HL-60 (cell line): ENCODE data around the gene PINK1.

Experiments used
- DNase-seq, 2 experiments: peaks; one replicate each; pipeline ENCODE4 v3.0.0-alpha.2; 2010 to 2020; ENCODE audit warnings: low read depth in 1 of 2, low spot score in 1 of 2
- H3K27ac ChIP-seq: fragments of 250-450 bp; sonication (Bioruptor Pico); replicated peaks from 2 replicates; pipeline ENCODE4 v1.5.1; 2020; ENCODE audit warnings: mild to moderate bottlenecking, moderate library complexity
- H3K27me3 ChIP-seq: fragments of 250-450 bp; sonication (Bioruptor Pico); 2 replicates; pipeline ENCODE4 v1.5.1; 2021; ENCODE audit warnings: mild to moderate bottlenecking, moderate library complexity; ENCODE audit not compliant: insufficient read depth, poor library complexity, severe bottlenecking
- H3K4me3 ChIP-seq: replicated peaks from 2 replicates; pipeline ENCODE4 v1.5.1; 2011; ENCODE audit warnings: mild to moderate bottlenecking, control low read depth, low read length; ENCODE audit not compliant: insufficient read depth
- GABPA ChIP-seq: IDR thresholded peaks from 2 replicates; pipeline ENCODE4 v1.6.1; 2012; ENCODE audit warnings: low read depth
- POLR2AphosphoS5 ChIP-seq: IDR thresholded peaks from 2 replicates; pipeline ENCODE4 v1.6.1; 2012; ENCODE audit warnings: low read depth
- SPI1 ChIP-seq: IDR thresholded peaks from 2 replicates; pipeline ENCODE4 v1.6.1; 2012; ENCODE audit warnings: low read depth, mild to moderate bottlenecking, borderline replicate concordance
- TF ChIP-seq, protein P1 (sequence below): IDR thresholded peaks from one replicate; pipeline ENCODE4 v1.5.1; 2011; ENCODE audit warnings: low read length, control low read depth, inconsistent platforms; ENCODE audit not compliant: insufficient read depth
- TF ChIP-seq, protein P2 (sequence below): IDR thresholded peaks from 2 replicates; pipeline ENCODE4 v1.6.1; 2012; ENCODE audit warnings: low read depth; ENCODE audit not compliant: insufficient replicate concordance

PINK1 gene

DNA sequence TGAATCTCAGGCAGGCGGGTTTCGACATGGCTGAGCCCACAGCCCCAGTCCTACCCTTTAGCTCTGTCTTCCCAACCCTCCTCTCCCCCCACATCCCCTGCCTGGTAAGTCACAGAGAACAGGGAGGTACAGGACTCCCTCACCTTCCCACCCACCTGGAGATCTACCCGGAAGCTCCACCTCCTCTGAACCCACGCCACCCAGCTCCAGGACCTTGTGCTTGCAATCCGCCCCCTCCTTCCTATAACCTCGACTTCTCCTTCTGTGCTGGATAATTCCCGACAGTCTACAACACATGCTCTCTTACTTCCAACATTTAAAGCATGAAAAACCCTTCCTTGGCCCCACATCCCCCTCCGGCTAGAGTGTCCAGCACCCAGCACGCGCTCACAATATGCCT is 62.3 kb downstream of the PINK1 start:
- H3K27me3 ChIP-seq: no peaks in the 10 kb centered on the region
- no peak for DNase-seq
- TF ChIP-seq, protein P1, sequence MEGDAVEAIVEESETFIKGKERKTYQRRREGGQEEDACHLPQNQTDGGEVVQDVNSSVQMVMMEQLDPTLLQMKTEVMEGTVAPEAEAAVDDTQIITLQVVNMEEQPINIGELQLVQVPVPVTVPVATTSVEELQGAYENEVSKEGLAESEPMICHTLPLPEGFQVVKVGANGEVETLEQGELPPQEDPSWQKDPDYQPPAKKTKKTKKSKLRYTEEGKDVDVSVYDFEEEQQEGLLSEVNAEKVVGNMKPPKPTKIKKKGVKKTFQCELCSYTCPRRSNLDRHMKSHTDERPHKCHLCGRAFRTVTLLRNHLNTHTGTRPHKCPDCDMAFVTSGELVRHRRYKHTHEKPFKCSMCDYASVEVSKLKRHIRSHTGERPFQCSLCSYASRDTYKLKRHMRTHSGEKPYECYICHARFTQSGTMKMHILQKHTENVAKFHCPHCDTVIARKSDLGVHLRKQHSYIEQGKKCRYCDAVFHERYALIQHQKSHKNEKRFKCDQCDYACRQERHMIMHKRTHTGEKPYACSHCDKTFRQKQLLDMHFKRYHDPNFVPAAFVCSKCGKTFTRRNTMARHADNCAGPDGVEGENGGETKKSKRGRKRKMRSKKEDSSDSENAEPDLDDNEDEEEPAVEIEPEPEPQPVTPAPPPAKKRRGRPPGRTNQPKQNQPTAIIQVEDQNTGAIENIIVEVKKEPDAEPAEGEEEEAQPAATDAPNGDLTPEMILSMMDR: no peak
- TF ChIP-seq GABPA: no peak
- no peak for TF ChIP-seq POLR2AphosphoS5
- TF ChIP-seq, protein P2, sequence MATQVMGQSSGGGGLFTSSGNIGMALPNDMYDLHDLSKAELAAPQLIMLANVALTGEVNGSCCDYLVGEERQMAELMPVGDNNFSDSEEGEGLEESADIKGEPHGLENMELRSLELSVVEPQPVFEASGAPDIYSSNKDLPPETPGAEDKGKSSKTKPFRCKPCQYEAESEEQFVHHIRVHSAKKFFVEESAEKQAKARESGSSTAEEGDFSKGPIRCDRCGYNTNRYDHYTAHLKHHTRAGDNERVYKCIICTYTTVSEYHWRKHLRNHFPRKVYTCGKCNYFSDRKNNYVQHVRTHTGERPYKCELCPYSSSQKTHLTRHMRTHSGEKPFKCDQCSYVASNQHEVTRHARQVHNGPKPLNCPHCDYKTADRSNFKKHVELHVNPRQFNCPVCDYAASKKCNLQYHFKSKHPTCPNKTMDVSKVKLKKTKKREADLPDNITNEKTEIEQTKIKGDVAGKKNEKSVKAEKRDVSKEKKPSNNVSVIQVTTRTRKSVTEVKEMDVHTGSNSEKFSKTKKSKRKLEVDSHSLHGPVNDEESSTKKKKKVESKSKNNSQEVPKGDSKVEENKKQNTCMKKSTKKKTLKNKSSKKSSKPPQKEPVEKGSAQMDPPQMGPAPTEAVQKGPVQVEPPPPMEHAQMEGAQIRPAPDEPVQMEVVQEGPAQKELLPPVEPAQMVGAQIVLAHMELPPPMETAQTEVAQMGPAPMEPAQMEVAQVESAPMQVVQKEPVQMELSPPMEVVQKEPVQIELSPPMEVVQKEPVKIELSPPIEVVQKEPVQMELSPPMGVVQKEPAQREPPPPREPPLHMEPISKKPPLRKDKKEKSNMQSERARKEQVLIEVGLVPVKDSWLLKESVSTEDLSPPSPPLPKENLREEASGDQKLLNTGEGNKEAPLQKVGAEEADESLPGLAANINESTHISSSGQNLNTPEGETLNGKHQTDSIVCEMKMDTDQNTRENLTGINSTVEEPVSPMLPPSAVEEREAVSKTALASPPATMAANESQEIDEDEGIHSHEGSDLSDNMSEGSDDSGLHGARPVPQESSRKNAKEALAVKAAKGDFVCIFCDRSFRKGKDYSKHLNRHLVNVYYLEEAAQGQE: no peak
- no peak for TF ChIP-seq SPI1

DNA sequence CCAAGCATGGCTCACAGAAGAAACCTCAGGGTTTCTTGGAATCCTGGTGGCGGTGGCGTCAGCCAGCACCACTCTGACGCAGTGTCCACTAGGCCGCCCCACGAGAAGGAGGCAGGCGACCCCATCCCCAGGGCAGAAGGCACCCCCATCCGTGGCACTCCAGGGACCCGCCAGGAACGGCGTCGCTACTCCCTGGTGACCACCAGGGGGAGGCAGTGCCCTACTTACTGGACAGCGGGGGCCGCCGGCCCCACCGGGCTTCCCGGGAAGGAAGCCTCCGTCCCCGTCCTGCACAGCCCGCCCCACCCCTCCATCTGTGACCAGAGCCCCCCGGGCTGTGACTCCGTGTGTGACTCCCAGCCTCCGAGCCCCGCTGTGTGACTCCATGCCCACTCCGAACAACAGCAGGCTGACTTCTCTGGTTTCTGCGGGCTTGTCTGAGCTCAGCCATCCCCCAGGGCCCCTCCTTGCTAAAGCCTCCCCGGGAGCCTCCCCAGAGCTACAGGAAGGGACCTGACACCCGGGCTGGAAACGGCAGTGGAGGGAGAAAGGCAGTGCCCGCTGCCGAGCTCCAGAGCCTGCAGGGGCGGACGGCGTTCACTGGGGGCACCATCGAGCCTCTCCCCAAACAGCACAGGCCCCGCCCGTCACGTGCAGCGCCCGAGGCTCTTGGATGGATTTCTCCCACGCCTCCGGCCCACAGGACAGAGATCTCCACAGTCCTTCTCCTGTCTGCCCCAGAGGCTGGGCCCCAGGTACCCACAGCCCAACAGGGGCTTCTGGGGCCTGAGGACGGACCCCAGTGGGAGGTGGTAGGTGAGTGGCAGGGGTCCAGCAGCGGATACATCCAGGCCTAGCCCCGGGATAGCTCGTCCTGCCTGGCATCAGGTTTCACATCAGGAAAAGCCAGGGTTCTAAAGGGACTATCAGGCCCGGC is 63.4 kb downstream of the PINK1 start:
- H3K27ac ChIP-seq: peak overlapping the region; percentile 64
- H3K4me3 ChIP-seq: peak overlapping the region; percentile 58
- no peaks in the 10 kb centered on the region for H3K27me3 ChIP-seq
- TF ChIP-seq, protein P2: no peak
- TF ChIP-seq GABPA: no peak
- TF ChIP-seq POLR2AphosphoS5: no peak
- TF ChIP-seq SPI1: no peak
- TF ChIP-seq, protein P1: peak; percentile 88
- DNase-seq: peak; percentile 64 to 83

More for the DNA sequence above, 62.3 kb downstream of the PINK1 start:
- Histone ChIP-seq H3K4me3 (no peak overlapping the region), H3K27ac (no peak overlapping the region)

DNA sequence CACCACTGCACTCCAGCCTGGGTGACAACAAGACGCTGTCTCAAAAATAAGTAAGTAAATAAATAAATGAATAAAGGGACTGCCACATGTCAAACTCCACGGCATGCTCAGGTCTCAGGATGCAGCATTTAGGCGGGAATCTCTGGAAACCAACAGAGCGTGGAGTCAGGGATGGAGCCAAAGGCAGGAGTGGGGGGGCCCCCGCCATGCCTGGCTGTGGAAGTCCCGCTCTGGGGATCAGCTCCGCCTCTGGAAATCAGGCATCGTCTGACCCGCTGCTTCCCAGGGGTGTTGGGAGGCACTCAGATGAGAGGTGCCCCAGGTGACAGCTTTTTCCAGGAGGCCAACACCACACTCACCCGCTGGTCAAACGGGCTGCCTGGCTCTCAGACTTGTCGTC is 64.3 kb downstream of the PINK1 start:
- TF ChIP-seq SPI1 (no peak), GABPA (no peak), POLR2AphosphoS5 (no peak)
- TF ChIP-seq, protein P2: no peak
- TF ChIP-seq, protein P1: no peak
- no peak overlapping the region for H3K27ac ChIP-seq
- no peak overlapping the region for H3K4me3 ChIP-seq
- no peaks in the 10 kb centered on the region for H3K27me3 ChIP-seq
- DNase-seq: no peak
